PFSK-1 (cell line): ENCODE data around the gene TMEM131L.

ENCODE experiments used
- FOXP2 ChIP-seq: optimal IDR thresholded peaks from 2 replicates; pipeline ENCODE3; 2011; ENCODE audit warnings: borderline replicate concordance, control low read depth, inconsistent platforms; ENCODE audit not compliant: insufficient read depth; ENCODE audit errors: extremely low read length, extremely low read depth
- POLR2AphosphoS5 ChIP-seq: IDR thresholded peaks from 2 replicates; pipeline ENCODE4 v1.6.1; 2012; ENCODE audit warnings: low read depth, mild to moderate bottlenecking, control low read depth, low read length, moderate library complexity
- REST ChIP-seq, 2 experiments: IDR thresholded peaks; 2 replicates each; pipeline versions ENCODE4 v1.6.1 to v1.8.0; 2011 to 2012; ENCODE audit warnings: low read depth in 2 of 2, low read length in 2 of 2, control low read depth in 1 of 2, inconsistent platforms in 1 of 2, mild to moderate bottlenecking in 1 of 2, moderate library complexity in 1 of 2; ENCODE audit not compliant: insufficient read depth in 1 of 2
- SIN3A ChIP-seq: IDR thresholded peaks from 2 replicates; pipeline ENCODE4 v1.6.1; 2012; ENCODE audit warnings: mild to moderate bottlenecking, low read length, moderate library complexity, borderline replicate concordance; ENCODE audit not compliant: insufficient read depth
- TAF1 ChIP-seq: IDR thresholded peaks from 2 replicates; pipeline ENCODE4 v1.6.1; 2012; ENCODE audit warnings: low read length, control low read depth, borderline replicate concordance; ENCODE audit not compliant: insufficient read depth

The TMEM131L gene

GRCh38 chr4:153612878-153613277 lies 146.7 kb downstream of the TMEM131L start:
- TF ChIP-seq TAF1: no peak
- TF ChIP-seq REST (IDR thresholded peaks at IDR 0.05; ENCODE audit: insufficient read depth in 1 of 2, low read depth in 2 of 2, low read length in 2 of 2): no peak
- no peak for TF ChIP-seq FOXP2
- no peak for TF ChIP-seq SIN3A
- no peak for TF ChIP-seq POLR2AphosphoS5

GRCh38 chr4:153616006-153616555 lies 149.9 kb downstream of the TMEM131L start:
- TF ChIP-seq TAF1: no peak
- TF ChIP-seq REST (IDR thresholded peaks at IDR 0.05; ENCODE audit: insufficient read depth in 1 of 2, low read depth in 2 of 2, low read length in 2 of 2): no peak
- TF ChIP-seq FOXP2: no peak
- TF ChIP-seq POLR2AphosphoS5: no peak
- TF ChIP-seq SIN3A: no peak

- TF ChIP-seq REST (IDR thresholded peaks at IDR 0.05; ENCODE audit: insufficient read depth in 1 of 2, low read depth in 2 of 2, low read length in 2 of 2) (no peak), SIN3A (no peak), FOXP2 (no peak), TAF1 (no peak), POLR2AphosphoS5 (no peak)
Observed at GRCh38 chr4:153618833-153619232, 152.7 kb downstream of the TMEM131L start.

GRCh38 chr4:153619811-153620210 lies 153.7 kb downstream of the TMEM131L start:
- no peak for TF ChIP-seq TAF1

- TF ChIP-seq SIN3A: no peak
- TF ChIP-seq FOXP2: no peak
- no peak for TF ChIP-seq REST (IDR thresholded peaks at IDR 0.05; ENCODE audit: insufficient read depth in 1 of 2, low read depth in 2 of 2, low read length in 2 of 2)
- no peak for TF ChIP-seq TAF1
- TF ChIP-seq POLR2AphosphoS5: no peak
Observed at GRCh38 chr4:153620352-153620751, 154.2 kb downstream of the TMEM131L start.
